ENCODE data around the gene HSD17B8.

DNA sequence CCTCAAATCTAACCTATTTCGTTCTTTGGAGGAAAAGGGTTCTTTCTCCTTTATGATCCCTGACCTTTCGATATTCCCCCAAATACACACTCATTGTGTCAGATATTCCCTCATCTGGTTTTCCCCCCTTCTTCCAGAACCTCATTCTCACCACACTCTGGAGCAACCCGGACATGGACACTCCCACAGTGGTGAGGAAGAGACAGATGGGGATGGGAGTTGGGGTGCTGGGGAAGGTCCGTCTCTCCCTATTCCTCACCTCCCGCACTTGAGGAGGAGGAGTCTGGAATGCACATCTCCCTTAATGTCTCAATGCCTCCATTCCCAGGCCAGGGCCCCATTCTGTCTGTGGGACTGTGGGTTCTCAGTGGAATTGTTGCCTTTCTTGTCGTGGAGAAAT lies 2.5 kb upstream of the HSD17B8 start:
- TF ChIP-seq, protein P1, sequence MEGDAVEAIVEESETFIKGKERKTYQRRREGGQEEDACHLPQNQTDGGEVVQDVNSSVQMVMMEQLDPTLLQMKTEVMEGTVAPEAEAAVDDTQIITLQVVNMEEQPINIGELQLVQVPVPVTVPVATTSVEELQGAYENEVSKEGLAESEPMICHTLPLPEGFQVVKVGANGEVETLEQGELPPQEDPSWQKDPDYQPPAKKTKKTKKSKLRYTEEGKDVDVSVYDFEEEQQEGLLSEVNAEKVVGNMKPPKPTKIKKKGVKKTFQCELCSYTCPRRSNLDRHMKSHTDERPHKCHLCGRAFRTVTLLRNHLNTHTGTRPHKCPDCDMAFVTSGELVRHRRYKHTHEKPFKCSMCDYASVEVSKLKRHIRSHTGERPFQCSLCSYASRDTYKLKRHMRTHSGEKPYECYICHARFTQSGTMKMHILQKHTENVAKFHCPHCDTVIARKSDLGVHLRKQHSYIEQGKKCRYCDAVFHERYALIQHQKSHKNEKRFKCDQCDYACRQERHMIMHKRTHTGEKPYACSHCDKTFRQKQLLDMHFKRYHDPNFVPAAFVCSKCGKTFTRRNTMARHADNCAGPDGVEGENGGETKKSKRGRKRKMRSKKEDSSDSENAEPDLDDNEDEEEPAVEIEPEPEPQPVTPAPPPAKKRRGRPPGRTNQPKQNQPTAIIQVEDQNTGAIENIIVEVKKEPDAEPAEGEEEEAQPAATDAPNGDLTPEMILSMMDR (IDR thresholded peaks at IDR 0.05), result no peak
- no peak for TF ChIP-seq POLR2AphosphoS5 (IDR thresholded peaks at IDR 0.05)
